ENCODE results near the gene RHO. TPM values are rescaled to one million over a fixed set of nuclear protein-coding genes. Genes with fewer than 3 reads are reported as not detected.

The RHO gene
- total RNA-seq, 1 experiment from 2014 or later: not detected

DNA sequence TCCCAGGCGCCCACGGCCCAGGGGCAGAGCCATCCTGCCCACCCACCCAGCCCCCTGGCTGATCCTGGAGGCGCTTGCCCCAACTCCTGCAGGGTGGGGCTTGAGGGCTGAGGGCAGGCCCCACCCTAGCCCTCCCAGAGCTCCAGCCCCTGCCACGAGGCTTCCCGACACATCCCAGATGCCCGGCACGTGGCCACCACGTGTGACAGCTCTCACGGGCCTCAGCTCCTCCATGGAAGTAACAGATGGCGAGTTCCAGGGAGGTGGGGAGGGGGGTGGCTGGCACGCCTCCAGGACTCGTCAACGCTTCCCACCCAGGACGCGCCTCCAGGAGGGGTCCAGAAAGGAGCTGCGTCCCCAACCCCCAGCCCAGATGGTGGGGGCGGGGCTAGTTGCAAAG lies 48.9 kb downstream of the RHO start:
- Histone ChIP-seq H3K9me3 (ENCODE audit: control insufficient read depth in 1 of 2, insufficient read depth in 1 of 2, low read depth in 1 of 2, low read length in 2 of 2) (no peaks in the 10 kb centered on the region), H3K79me2 (ENCODE audit: insufficient read depth, low read length) (no peaks in the 10 kb centered on the region), H3K4me1 (ENCODE audit: control insufficient read depth in 1 of 2, insufficient read depth in 2 of 2, low read length in 2 of 2) (no peaks in the 10 kb centered on the region), H3K27ac (ENCODE audit: low read depth, low read length) (no peak overlapping the region), H2AFZ (ENCODE audit: low read depth, low read length, poor library complexity, severe bottlenecking) (no peak overlapping the region), H4K20me1 (ENCODE audit: insufficient read depth) (no peaks in the 10 kb centered on the region), H3K9ac (ENCODE audit: low read length) (no peak overlapping the region), H3K4me3 (replicated peaks in 1 of 2; ENCODE audit: low read depth in 1 of 2, low read length in 2 of 2) (no peak overlapping the region), H3K9me2 (ENCODE audit: insufficient read depth) (no peaks in the 10 kb centered on the region), H3K36me3 (ENCODE audit: control insufficient read depth in 1 of 2, insufficient read depth in 2 of 2, low read length in 2 of 2) (no peaks in the 10 kb centered on the region; a peak in 1 of 4 replicates), H3K27me3 (ENCODE audit: insufficient read depth, low read length) (no peaks in the 10 kb centered on the region), H3K4me2 (ENCODE audit: low read length) (no peak overlapping the region)
- ChIA-PET RAD21 (ENCODE audit: low non-redundant PET in 1 of 2, low total read pairs in 2 of 2, uncharacterized antibody in 2 of 2, unreplicated experiment in 2 of 2) (no interaction called here), POLR2A (no interaction called here), CTCF (no interaction called here)
- TF ChIP-seq FOSL1 (IDR thresholded peaks at IDR 0.05; ENCODE audit: low read depth): no peak
- no peak for TF ChIP-seq EZH2phosphoT487 (IDR thresholded peaks at IDR 0.05; ENCODE audit: borderline replicate concordance)
- no peak for TF ChIP-seq ZNF274 (IDR thresholded peaks at IDR 0.05; ENCODE audit: low read depth, low read length)
- TF ChIP-seq, protein P1, sequence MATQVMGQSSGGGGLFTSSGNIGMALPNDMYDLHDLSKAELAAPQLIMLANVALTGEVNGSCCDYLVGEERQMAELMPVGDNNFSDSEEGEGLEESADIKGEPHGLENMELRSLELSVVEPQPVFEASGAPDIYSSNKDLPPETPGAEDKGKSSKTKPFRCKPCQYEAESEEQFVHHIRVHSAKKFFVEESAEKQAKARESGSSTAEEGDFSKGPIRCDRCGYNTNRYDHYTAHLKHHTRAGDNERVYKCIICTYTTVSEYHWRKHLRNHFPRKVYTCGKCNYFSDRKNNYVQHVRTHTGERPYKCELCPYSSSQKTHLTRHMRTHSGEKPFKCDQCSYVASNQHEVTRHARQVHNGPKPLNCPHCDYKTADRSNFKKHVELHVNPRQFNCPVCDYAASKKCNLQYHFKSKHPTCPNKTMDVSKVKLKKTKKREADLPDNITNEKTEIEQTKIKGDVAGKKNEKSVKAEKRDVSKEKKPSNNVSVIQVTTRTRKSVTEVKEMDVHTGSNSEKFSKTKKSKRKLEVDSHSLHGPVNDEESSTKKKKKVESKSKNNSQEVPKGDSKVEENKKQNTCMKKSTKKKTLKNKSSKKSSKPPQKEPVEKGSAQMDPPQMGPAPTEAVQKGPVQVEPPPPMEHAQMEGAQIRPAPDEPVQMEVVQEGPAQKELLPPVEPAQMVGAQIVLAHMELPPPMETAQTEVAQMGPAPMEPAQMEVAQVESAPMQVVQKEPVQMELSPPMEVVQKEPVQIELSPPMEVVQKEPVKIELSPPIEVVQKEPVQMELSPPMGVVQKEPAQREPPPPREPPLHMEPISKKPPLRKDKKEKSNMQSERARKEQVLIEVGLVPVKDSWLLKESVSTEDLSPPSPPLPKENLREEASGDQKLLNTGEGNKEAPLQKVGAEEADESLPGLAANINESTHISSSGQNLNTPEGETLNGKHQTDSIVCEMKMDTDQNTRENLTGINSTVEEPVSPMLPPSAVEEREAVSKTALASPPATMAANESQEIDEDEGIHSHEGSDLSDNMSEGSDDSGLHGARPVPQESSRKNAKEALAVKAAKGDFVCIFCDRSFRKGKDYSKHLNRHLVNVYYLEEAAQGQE (IDR thresholded peaks at IDR 0.05; ENCODE audit: low read depth): no peak
- no peak for TF ChIP-seq SP1 (IDR thresholded peaks at IDR 0.05; ENCODE audit: low read depth)
- TF ChIP-seq, protein P2, sequence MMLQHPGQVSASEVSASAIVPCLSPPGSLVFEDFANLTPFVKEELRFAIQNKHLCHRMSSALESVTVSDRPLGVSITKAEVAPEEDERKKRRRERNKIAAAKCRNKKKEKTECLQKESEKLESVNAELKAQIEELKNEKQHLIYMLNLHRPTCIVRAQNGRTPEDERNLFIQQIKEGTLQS (IDR thresholded peaks at IDR 0.05): no peak
- no peak for TF ChIP-seq CEBPB (IDR thresholded peaks at IDR 0.05; ENCODE audit: low read depth)
- TF ChIP-seq SIN3A (IDR thresholded peaks at IDR 0.05; ENCODE audit: low read depth): no peak
- TF ChIP-seq ELF1 (IDR thresholded peaks at IDR 0.05; ENCODE audit: borderline replicate concordance, low read depth): no peak
- TF ChIP-seq EZH2 (IDR thresholded peaks at IDR 0.05): no peak
- no peak for TF ChIP-seq TCF7L2 (IDR thresholded peaks at IDR 0.05; ENCODE audit: borderline replicate concordance, extremely low read depth, insufficient read depth, insufficient read length)
- TF ChIP-seq RAD21 (IDR thresholded peaks at IDR 0.05; ENCODE audit: low read depth): no peak
- TF ChIP-seq CBX3 (IDR thresholded peaks at IDR 0.05; ENCODE audit: low read depth): no peak
- TF ChIP-seq, protein P3, sequence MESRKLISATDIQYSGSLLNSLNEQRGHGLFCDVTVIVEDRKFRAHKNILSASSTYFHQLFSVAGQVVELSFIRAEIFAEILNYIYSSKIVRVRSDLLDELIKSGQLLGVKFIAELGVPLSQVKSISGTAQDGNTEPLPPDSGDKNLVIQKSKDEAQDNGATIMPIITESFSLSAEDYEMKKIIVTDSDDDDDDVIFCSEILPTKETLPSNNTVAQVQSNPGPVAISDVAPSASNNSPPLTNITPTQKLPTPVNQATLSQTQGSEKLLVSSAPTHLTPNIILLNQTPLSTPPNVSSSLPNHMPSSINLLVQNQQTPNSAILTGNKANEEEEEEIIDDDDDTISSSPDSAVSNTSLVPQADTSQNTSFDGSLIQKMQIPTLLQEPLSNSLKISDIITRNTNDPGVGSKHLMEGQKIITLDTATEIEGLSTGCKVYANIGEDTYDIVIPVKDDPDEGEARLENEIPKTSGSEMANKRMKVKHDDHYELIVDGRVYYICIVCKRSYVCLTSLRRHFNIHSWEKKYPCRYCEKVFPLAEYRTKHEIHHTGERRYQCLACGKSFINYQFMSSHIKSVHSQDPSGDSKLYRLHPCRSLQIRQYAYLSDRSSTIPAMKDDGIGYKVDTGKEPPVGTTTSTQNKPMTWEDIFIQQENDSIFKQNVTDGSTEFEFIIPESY (IDR thresholded peaks at IDR 0.05; ENCODE audit: extremely low read depth, insufficient replicate concordance, low read length): no peak
- TF ChIP-seq, protein P4, sequence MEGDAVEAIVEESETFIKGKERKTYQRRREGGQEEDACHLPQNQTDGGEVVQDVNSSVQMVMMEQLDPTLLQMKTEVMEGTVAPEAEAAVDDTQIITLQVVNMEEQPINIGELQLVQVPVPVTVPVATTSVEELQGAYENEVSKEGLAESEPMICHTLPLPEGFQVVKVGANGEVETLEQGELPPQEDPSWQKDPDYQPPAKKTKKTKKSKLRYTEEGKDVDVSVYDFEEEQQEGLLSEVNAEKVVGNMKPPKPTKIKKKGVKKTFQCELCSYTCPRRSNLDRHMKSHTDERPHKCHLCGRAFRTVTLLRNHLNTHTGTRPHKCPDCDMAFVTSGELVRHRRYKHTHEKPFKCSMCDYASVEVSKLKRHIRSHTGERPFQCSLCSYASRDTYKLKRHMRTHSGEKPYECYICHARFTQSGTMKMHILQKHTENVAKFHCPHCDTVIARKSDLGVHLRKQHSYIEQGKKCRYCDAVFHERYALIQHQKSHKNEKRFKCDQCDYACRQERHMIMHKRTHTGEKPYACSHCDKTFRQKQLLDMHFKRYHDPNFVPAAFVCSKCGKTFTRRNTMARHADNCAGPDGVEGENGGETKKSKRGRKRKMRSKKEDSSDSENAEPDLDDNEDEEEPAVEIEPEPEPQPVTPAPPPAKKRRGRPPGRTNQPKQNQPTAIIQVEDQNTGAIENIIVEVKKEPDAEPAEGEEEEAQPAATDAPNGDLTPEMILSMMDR (IDR thresholded peaks at IDR 0.05 in 2 of 3, conservative IDR thresholded peaks at IDR 0.05 in 1 of 3; ENCODE audit: borderline replicate concordance in 1 of 3, insufficient read depth in 1 of 3, low read depth in 2 of 3, low read length in 2 of 3): no peak
- ATAC-seq (no peak), DNase-seq (ENCODE audit: low read depth, low spot score) (no peak)
- intact Hi-C loops (cut with micrococcal nuclease): no loop called here
- BruUV-seq (replicated peaks): no TSS peak

Measured in HCT116 (cell line).